GM18502 (cell line): ENCODE results near the gene WDR62.
A peak's percentile ranks its signal among the peaks of the same experiment; 100 is the strongest.

ENCODE experiments used
- ATAC-seq: cut with Tn5 transposase; IDR thresholded peaks from one replicate; pipeline ENCODE4 v1.9.1; 2021; ENCODE audit warnings: mild to moderate bottlenecking; ENCODE audit not compliant: unreplicated experiment, poor library complexity

The WDR62 gene

GRCh38 chr19:36054733-36055686 is at the start of gene WDR62:
WDR62 (plus strand) TSS chr19:36054897; CDS start chr19:36054972, 75 bp downstream.
- ATAC-seq: peak; percentile 80

- ATAC-seq: no peak
Observed at GRCh38 chr19:36006955-36007354, 47.7 kb upstream of the WDR62 start.

GRCh38 chr19:36008336-36008978 is 46.2 kb upstream of the WDR62 start, which contains the start of gene SYNE4:
SYNE4 (minus strand) TSS chr19:36008813; CDS start chr19:36008681, 132 bp downstream.
- ATAC-seq: no peak

GRCh38 chr19:36009220-36009619 is 45.5 kb upstream of the WDR62 start:
- ATAC-seq: no peak

GRCh38 chr19:36009633-36010379 is 44.9 kb upstream of the WDR62 start:
- no peak for ATAC-seq

GRCh38 chr19:36010402-36010801 is 44.3 kb upstream of the WDR62 start:
- no peak for ATAC-seq

GRCh38 chr19:36013280-36014011 is 41.3 kb upstream of the WDR62 start:
- ATAC-seq: no peak

GRCh38 chr19:36014012-36014924 is 40.4 kb upstream of the WDR62 start, which contains the start of gene ALKBH6:
ALKBH6 (minus strand) TSS chr19:36014213; CDS start chr19:36013397, 816 bp downstream.
- peak; percentile 97 for ATAC-seq

GRCh38 chr19:36019061-36019670 is 35.5 kb upstream of the WDR62 start:
- ATAC-seq: no peak

GRCh38 chr19:36023432-36023831 is 31.3 kb upstream of the WDR62 start:
- ATAC-seq: no peak

- no peak for ATAC-seq
Observed at GRCh38 chr19:36025541-36025940, 29.2 kb upstream of the WDR62 start.

GRCh38 chr19:36026091-36026876 is 28.4 kb upstream of the WDR62 start:
- no peak for ATAC-seq

- ATAC-seq: no peak
Observed at GRCh38 chr19:36027696-36028095, 27.0 kb upstream of the WDR62 start.

- ATAC-seq: no peak
Observed at GRCh38 chr19:36028313-36029041, 26.2 kb upstream of the WDR62 start.

- no peak for ATAC-seq
Observed at GRCh38 chr19:36030264-36031148, 24.2 kb upstream of the WDR62 start.

- no peak for ATAC-seq
Observed at GRCh38 chr19:36031308-36031707, 23.4 kb upstream of the WDR62 start.
